Measurements from ENCODE around the gene ZG16B. TPM values are rescaled to one million over a fixed set of nuclear protein-coding genes. Genes with fewer than 3 reads are reported as not detected.

Gene ZG16B
- total RNA-seq, 1 experiment from 2014 or later = 19.9 TPM

DNA sequence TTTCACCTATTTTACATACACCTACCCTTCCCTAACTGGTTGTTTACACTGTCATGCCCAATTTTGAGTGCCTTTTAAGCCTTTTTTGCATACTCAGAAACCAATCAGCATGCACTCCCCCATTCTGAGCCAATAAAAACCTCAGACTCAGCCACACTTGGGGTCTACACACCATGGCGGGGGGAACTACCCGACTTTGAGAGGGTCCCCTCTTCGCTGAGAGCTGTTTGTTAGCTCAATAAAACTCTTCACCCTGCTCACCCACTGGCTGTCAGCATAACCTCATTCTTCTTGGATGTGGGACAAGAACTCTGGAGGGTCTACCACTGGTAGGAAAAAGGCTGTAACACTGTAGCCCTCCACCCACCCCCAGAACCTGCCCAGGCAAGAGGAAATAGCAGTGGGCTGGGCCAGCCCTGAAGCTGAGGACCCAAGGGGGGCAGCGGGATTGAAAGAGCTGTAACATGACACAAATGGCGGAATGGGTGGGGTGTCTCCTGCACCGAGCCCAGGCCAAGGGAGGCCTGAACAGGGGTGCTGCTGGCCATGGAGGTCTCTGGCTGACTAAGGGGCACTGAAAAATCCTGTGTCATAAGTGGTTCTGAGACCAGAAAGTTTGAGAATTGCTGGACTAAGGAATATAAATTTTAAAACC, 49.9 kb downstream of the ZG16B start:
- Histone ChIP-seq H2AFZ (no peak overlapping the region), H3K4me1 (replicated peaks; ENCODE audit: insufficient read depth) (peaks cover 5% of the 10 kb centered on the region; the same call in 1 of the 2 replicates), H3F3A (ENCODE audit: insufficient read depth, low read depth) (peaks cover 9% of the 10 kb centered on the region; the same call in 1 of the 2 replicates), H4K20me1 (ENCODE audit: insufficient read depth) (no peaks in the 10 kb centered on the region), H3K36me3 (ENCODE audit: low read depth) (no peaks in the 10 kb centered on the region), H3K4me2 (no peak overlapping the region), H3K79me2 (ENCODE audit: low read depth) (peaks cover 8% of the 10 kb centered on the region), H3K9me2 (ENCODE audit: insufficient read depth) (no peaks in the 10 kb centered on the region), H3K4me3 (no peak overlapping the region), H3K9me3 (ENCODE audit: insufficient read depth, low read depth) (no peaks in the 10 kb centered on the region), H3K27ac (no peak overlapping the region), H3K27me3 (ENCODE audit: insufficient read depth, low read depth) (no peaks in the 10 kb centered on the region)
- intact Hi-C loops (cut with micrococcal nuclease; ENCODE audit: unreplicated experiment) = loop anchor here (10.0 kb wide), 1 partner anchor 85 kb away; the partner anchor contains the start of genes KREMEN2 and PAQR4
- CTCF ChIA-PET = no interaction called here
- no peak for DNase-seq
- no peak for TF ChIP-seq CTCF (conservative IDR thresholded peaks at IDR 0.05)
- TF ChIP-seq EZH2 (IDR thresholded peaks at IDR 0.05; ENCODE audit: low read depth) = no peak
- BruUV-seq (replicated peaks) = no TSS peak
- POLR2A ChIA-PET (ENCODE audit: unreplicated experiment) = interaction anchor here (0.7 to 1.0 kb wide), 2 partner anchors 101 to 140 kb away, joined by 7 read pairs; no protein-coding TSS in a partner anchor

Other genes starting within 250 kb of the ZG16B start
- 60.4 and 66.5 TPM in 2 replicates for gene KCTD5, start 147.8 kb upstream of the ZG16B start, total RNA-seq (2021)
- 14.8 and 21.2 TPM in 2 replicates for gene PRSS27, start 110.1 kb upstream of the ZG16B start, total RNA-seq (2021)
- gene SRRM2, start 77.7 kb upstream of the ZG16B start, total RNA-seq (2021) = 679 and 746 TPM in 2 replicates
- gene ELOB, start 53.0 kb upstream of the ZG16B start, total RNA-seq (2021) = 259 and 401 TPM in 2 replicates
- 0.23 and 0.33 TPM in 2 replicates for gene PRSS33, start 42.7 kb upstream of the ZG16B start, total RNA-seq (2021)
- gene PRSS41, start 31.8 kb upstream of the ZG16B start, total RNA-seq (2021) = not detected in 2 replicates
- 61.2 and 77.4 TPM in 2 replicates for gene PRSS21, start 13.1 kb upstream of the ZG16B start, total RNA-seq (2021)
- gene PRSS22, start 27.9 kb downstream of the ZG16B start, total RNA-seq (2021) = 98.2 and 99.7 TPM in 2 replicates
- 41.5 and 50.1 TPM in 2 replicates for gene FLYWCH2, start 52.9 kb downstream of the ZG16B start, total RNA-seq (2021)
- 79.9 and 84.8 TPM in 2 replicates for gene FLYWCH1, start 81.6 kb downstream of the ZG16B start, total RNA-seq (2021)
- gene KREMEN2, start 134.0 kb downstream of the ZG16B start, total RNA-seq (2021) = 8.4 and 16.2 TPM in 2 replicates
- gene PAQR4, start 139.0 kb downstream of the ZG16B start, total RNA-seq (2021) = 33.6 and 40.7 TPM in 2 replicates
- 105 and 112 TPM in 2 replicates for gene PKMYT1, start 150.1 kb downstream of the ZG16B start, total RNA-seq (2021)
- gene CLDN9, start 182.6 kb downstream of the ZG16B start, total RNA-seq (2021) = 14.3 and 16.4 TPM in 2 replicates
- gene CLDN6, start 187.9 kb downstream of the ZG16B start, total RNA-seq (2021) = 0.26 and 0.38 TPM in 2 replicates
- gene TNFRSF12A, start 190.1 kb downstream of the ZG16B start, total RNA-seq (2021) = 226 and 242 TPM in 2 replicates
- 118 and 186 TPM in 2 replicates for gene HCFC1R1, start 193.6 kb downstream of the ZG16B start, total RNA-seq (2021)
- 69.9 and 109 TPM in 2 replicates for gene THOC6, start 193.7 kb downstream of the ZG16B start, total RNA-seq (2021)
- 57.9 and 68.7 TPM in 2 replicates for gene BICDL2, start 206.6 kb downstream of the ZG16B start, total RNA-seq (2021)
- gene MMP25, start 216.3 kb downstream of the ZG16B start, total RNA-seq (2021) = 0.28 and 0.83 TPM in 2 replicates
- 1.5 and 2.2 TPM in 2 replicates for gene IL32, start 235.3 kb downstream of the ZG16B start, total RNA-seq (2021)